HEK293T (cell line): ENCODE data around the gene CELSR2.
"Not testable (repeated sequence)": the region's sequence is repeated elsewhere in the genome, so short reads cannot be mapped to it uniquely, and the experiment has no call there.

Experiments used
- CTCF ChIA-PET: fragments of 350-600 bp; formaldehyde crosslinking; extraction: SDS; loops from one replicate; lab custom pipeline; 2021; ENCODE audit warnings: antibody characterized with exemption, inconsistent platforms; lab: Yijun Ruan, JAX
- POLR2A ChIA-PET: fragments of 350-600 bp; formaldehyde crosslinking; extraction: SDS; loops from one replicate; lab custom pipeline; 2020; ENCODE audit warnings: antibody characterized with exemption, inconsistent platforms; lab: Yijun Ruan, JAX
- DNase-seq: peaks from one replicate; pipeline ENCODE4 v3.0.0; 2012; ENCODE audit warnings: mixed read lengths; ENCODE audit errors: extremely low spot score
- ARNT ChIP-seq: fragments of 450-650 bp; IDR thresholded peaks from 2 replicates; pipeline ENCODE4 v1.6.1; 2017; ENCODE audit warnings: mild to moderate bottlenecking
- BHLHE40 ChIP-seq: fragments of 450-650 bp; IDR thresholded peaks from 2 replicates; pipeline ENCODE4 v1.6.1; 2016; ENCODE audit warnings: mild to moderate bottlenecking, moderate library complexity, borderline replicate concordance
- CTBP1 ChIP-seq: fragments of 450-650 bp; IDR thresholded peaks from 2 replicates; pipeline ENCODE4 v1.6.1; 2016; ENCODE audit warnings: borderline replicate concordance
- ELF4 ChIP-seq: fragments of 450-650 bp; IDR thresholded peaks from 2 replicates; pipeline ENCODE4 v1.6.1; 2017; ENCODE audit warnings: antibody characterized with exemption
- FOXA1 ChIP-seq: fragments of 450-650 bp; IDR thresholded peaks from 2 replicates; pipeline ENCODE4 v1.6.1; 2016; ENCODE audit warnings: mild to moderate bottlenecking
- FOXK2 ChIP-seq: fragments of 450-650 bp; IDR thresholded peaks from 2 replicates; pipeline ENCODE4 v1.6.1; 2016; ENCODE audit warnings: mild to moderate bottlenecking
- FOXM1 ChIP-seq: fragments of 450-650 bp; IDR thresholded peaks from 2 replicates; pipeline ENCODE4 v1.6.1; 2017; ENCODE audit warnings: mild to moderate bottlenecking, borderline replicate concordance
- HDGF ChIP-seq: fragments of 450-650 bp; IDR thresholded peaks from 2 replicates; pipeline ENCODE4 v1.6.1; 2017; ENCODE audit warnings: antibody characterized with exemption, borderline replicate concordance
- L3MBTL2 ChIP-seq: fragments of 450-650 bp; conservative IDR thresholded peaks from 2 replicates; pipeline ENCODE4 v1.6.1; 2016; ENCODE audit warnings: mild to moderate bottlenecking
- LEF1 ChIP-seq: fragments of 450-650 bp; IDR thresholded peaks from 2 replicates; pipeline ENCODE4 v1.6.1; 2017; ENCODE audit warnings: mild to moderate bottlenecking, borderline replicate concordance
- NFRKB ChIP-seq: fragments of 450-650 bp; IDR thresholded peaks from 2 replicates; pipeline ENCODE4 v1.6.1; 2016; ENCODE audit warnings: mild to moderate bottlenecking, moderate library complexity
- PKNOX1 ChIP-seq: fragments of 450-650 bp; IDR thresholded peaks from 2 replicates; pipeline ENCODE4 v1.6.1; 2016
- SP1 ChIP-seq: fragments of 450-650 bp; IDR thresholded peaks from 2 replicates; pipeline ENCODE4 v1.6.1; 2017
- SUZ12 ChIP-seq: fragments of 450-650 bp; IDR thresholded peaks from 2 replicates; pipeline ENCODE4 v1.6.1; 2016; ENCODE audit warnings: mild to moderate bottlenecking
- TARDBP ChIP-seq: fragments of 450-650 bp; IDR thresholded peaks from 2 replicates; pipeline ENCODE4 v1.6.1; 2016
- ZNF384 ChIP-seq: fragments of 450-650 bp; IDR thresholded peaks from 2 replicates; pipeline ENCODE4 v1.6.1; 2016

CELSR2 gene

GRCh38 chr1:109216662-109217061 lies 32.7 kb upstream of the CELSR2 start:
- POLR2A ChIA-PET = no interaction called here
- no peak for DNase-seq
- CTCF ChIA-PET = interaction anchor here (0.7 kb wide), 1 partner anchor 21 kb away, joined by 3 read pairs; no protein-coding TSS in a partner anchor
- TF ChIP-seq CTBP1 = no peak
- no peak for TF ChIP-seq ZNF384
- TF ChIP-seq TARDBP = no peak
- no peak for TF ChIP-seq NFRKB
- no peak for TF ChIP-seq SP1
- TF ChIP-seq PKNOX1 = no peak
- no peak for TF ChIP-seq BHLHE40
- no peak for TF ChIP-seq FOXM1
- TF ChIP-seq SUZ12 = no peak
- no peak for TF ChIP-seq ARNT
- TF ChIP-seq FOXK2 = no peak

GRCh38 chr1:109218516-109218915 lies 30.8 kb upstream of the CELSR2 start:
- TF ChIP-seq TARDBP = no peak
- no peak for TF ChIP-seq NFRKB
- no peak for TF ChIP-seq ELF4
- no peak for TF ChIP-seq LEF1
- TF ChIP-seq FOXA1 = no peak
- TF ChIP-seq SUZ12 = no peak
- TF ChIP-seq ZNF384 = no peak
- no peak for TF ChIP-seq PKNOX1
- TF ChIP-seq L3MBTL2 = no peak
- POLR2A ChIA-PET = no interaction called here
- no peak for DNase-seq
- CTCF ChIA-PET = interaction anchor here (0.6 kb wide), 1 partner anchor 17 kb away, joined by 3 read pairs; no protein-coding TSS in a partner anchor

GRCh38 chr1:109221201-109221600 lies 28.1 kb upstream of the CELSR2 start:
- CTCF ChIA-PET = interaction anchor here (0.7 to 0.8 kb wide), 2 partner anchors 12 to 53 kb away, joined by 3 read pairs; no protein-coding TSS in a partner anchor
- DNase-seq, POLR2A ChIA-PET: not testable (repeated sequence)

- ChIA-PET CTCF (interaction anchor here (0.9 to 3.3 kb wide), 2 partner anchors 14 to 32 kb away, joined by 3 to 23 read pairs; no protein-coding TSS in a partner anchor), POLR2A (interaction anchor here (3.5 kb wide), 1 partner anchor 11 kb away, joined by 29 read pairs; the partner anchor contains the start of gene SARS1)
- TF ChIP-seq BHLHE40 (no peak), FOXA1 (no peak), LEF1 (no peak), NFRKB (no peak), FOXK2 (no peak), PKNOX1 (no peak), TARDBP (no peak), HDGF (no peak), FOXM1 (no peak), CTBP1 (no peak), ARNT (no peak), SUZ12 (no peak), ELF4 (no peak), L3MBTL2 (no peak), ZNF384 (no peak), SP1 (no peak)
- DNase-seq = no peak
Measured at GRCh38 chr1:109225308-109225707, 24.0 kb upstream of the CELSR2 start.

GRCh38 chr1:109225711-109226445 lies 23.5 kb upstream of the CELSR2 start:
- ChIA-PET POLR2A (interaction anchor here (3.5 kb wide), 1 partner anchor 12 kb away, joined by 29 read pairs; the partner anchor contains the start of gene SARS1), CTCF (interaction anchor here (0.7 to 3.3 kb wide), 3 partner anchors 13 to 70 kb away, joined by 3 to 23 read pairs (median 5); no protein-coding TSS in a partner anchor)
- TF ChIP-seq ZNF384 = no peak
- TF ChIP-seq L3MBTL2 = no peak
- no peak for TF ChIP-seq TARDBP
- TF ChIP-seq FOXM1 = no peak
- TF ChIP-seq CTBP1 = no peak
- no peak for TF ChIP-seq SUZ12
- TF ChIP-seq LEF1 = no peak
- TF ChIP-seq BHLHE40 = no peak
- TF ChIP-seq HDGF = no peak
- no peak for TF ChIP-seq FOXK2
- TF ChIP-seq NFRKB = no peak
- no peak for TF ChIP-seq PKNOX1
- no peak for TF ChIP-seq ARNT
- TF ChIP-seq ELF4 = no peak
- TF ChIP-seq SP1 = no peak
- TF ChIP-seq FOXA1 = no peak
- DNase-seq = no peak
